IPS-11a (cell line): ENCODE measurements around the gene GJA4.

Source experiments
- H3K4me3 ChIP-seq: one replicate; pipeline ENCODE4 v1.5.1; 2013; ENCODE audit warnings: low read depth, low read length, control low read depth

GJA4 gene

GRCh38 chr1:34792868-34793727 lies at the start of gene GJA4:
Gene GJA4, plus strand, starts transcription at chr1:34792999. Its CDS starts 1,215 bp downstream, at chr1:34794214.
- H3K4me3 ChIP-seq: peak within 1 kb of the TSS; percentile 29

- H3K4me3 ChIP-seq: no peak overlapping the region
Measured at GRCh38 chr1:34743775-34744174, 49.0 kb upstream of the GJA4 start.

- no peak overlapping the region for H3K4me3 ChIP-seq
Measured at GRCh38 chr1:34744851-34745250, 47.9 kb upstream of the GJA4 start.

- H3K4me3 ChIP-seq: no peak overlapping the region
Measured at GRCh38 chr1:34745666-34746065, 47.1 kb upstream of the GJA4 start.

GRCh38 chr1:34746101-34746500 lies 46.7 kb upstream of the GJA4 start:
- no peak overlapping the region for H3K4me3 ChIP-seq

- no peak overlapping the region for H3K4me3 ChIP-seq
Measured at GRCh38 chr1:34746785-34747637, 45.8 kb upstream of the GJA4 start.

- no peak overlapping the region for H3K4me3 ChIP-seq
Measured at GRCh38 chr1:34747638-34747941, 45.2 kb upstream of the GJA4 start.

GRCh38 chr1:34749992-34750391 lies 42.8 kb upstream of the GJA4 start:
- no peak overlapping the region for H3K4me3 ChIP-seq

GRCh38 chr1:34750610-34751009 lies 42.2 kb upstream of the GJA4 start:
- H3K4me3 ChIP-seq: no peak overlapping the region

- no peak overlapping the region for H3K4me3 ChIP-seq
Measured at GRCh38 chr1:34753163-34753562, 39.6 kb upstream of the GJA4 start.

- H3K4me3 ChIP-seq: no peak within 1 kb of the TSS
Measured at GRCh38 chr1:34754964-34755637, 37.7 kb upstream of the GJA4 start, which contains the start of gene GJB5. Gene GJB5, plus strand, starts transcription at chr1:34755047. Its CDS starts 2,284 bp downstream, at chr1:34757331.

GRCh38 chr1:34755961-34756360 lies 36.8 kb upstream of the GJA4 start:
- H3K4me3 ChIP-seq: no peak overlapping the region

- no peak overlapping the region for H3K4me3 ChIP-seq
Measured at GRCh38 chr1:34757386-34757785, 35.4 kb upstream of the GJA4 start.

GRCh38 chr1:34758751-34759150 lies 34.0 kb upstream of the GJA4 start:
- H3K4me3 ChIP-seq: no peak overlapping the region

GRCh38 chr1:34759503-34760357 lies 33.1 kb upstream of the GJA4 start, which contains the start of gene GJB4:
Gene GJB4, plus strand, starts transcription at chr1:34759740. Its CDS starts 1,515 bp downstream, at chr1:34761255.
- H3K4me3 ChIP-seq: no peak within 1 kb of the TSS

- H3K4me3 ChIP-seq: no peak overlapping the region
Measured at GRCh38 chr1:34761176-34761761, 31.5 kb upstream of the GJA4 start.

- H3K4me3 ChIP-seq: no peak overlapping the region
Measured at GRCh38 chr1:34761776-34762307, 31.0 kb upstream of the GJA4 start.

GRCh38 chr1:34762474-34763141 lies 30.2 kb upstream of the GJA4 start:
- H3K4me3 ChIP-seq: no peak overlapping the region

- no peak overlapping the region for H3K4me3 ChIP-seq
Measured at GRCh38 chr1:34763142-34763781, 29.5 kb upstream of the GJA4 start.
